ENCODE measurements around the gene CASZ1.

CASZ1 gene

GRCh38 chr1:10808441-10808840 is 12.0 kb upstream of the CASZ1 start:
- in situ Hi-C loops (cut with HindIII; ENCODE audit: low pct_ligation_motif_present, low sequenced_read_pairs): no loop called here
- H3K27me3 ChIP-seq (replicated peaks): peaks cover 47% of the 10 kb centered on the region
- no peak overlapping the region for H3K27ac ChIP-seq
- no peak overlapping the region for H3K4me3 ChIP-seq (ENCODE audit: low read depth, low read length)
- TF ChIP-seq CTCF (IDR thresholded peaks at IDR 0.05; ENCODE audit: low read depth, low read length, missing control alignments): no peak
- no peaks in the 10 kb centered on the region for H3K36me3 ChIP-seq (replicated peaks)
- no peak for DNase-seq

GRCh38 chr1:10806966-10807365 is 10.5 kb upstream of the CASZ1 start:
- Histone ChIP-seq H3K27ac (no peak overlapping the region), H3K27me3 (replicated peaks) (peaks cover 52% of the 10 kb centered on the region), H3K36me3 (replicated peaks) (no peaks in the 10 kb centered on the region), H3K4me3 (ENCODE audit: low read depth, low read length) (no peak overlapping the region)
- in situ Hi-C loops (cut with HindIII; ENCODE audit: low pct_ligation_motif_present, low sequenced_read_pairs): no loop called here
- TF ChIP-seq CTCF (IDR thresholded peaks at IDR 0.05; ENCODE audit: low read depth, low read length, missing control alignments): no peak
- no peak for DNase-seq

DNA sequence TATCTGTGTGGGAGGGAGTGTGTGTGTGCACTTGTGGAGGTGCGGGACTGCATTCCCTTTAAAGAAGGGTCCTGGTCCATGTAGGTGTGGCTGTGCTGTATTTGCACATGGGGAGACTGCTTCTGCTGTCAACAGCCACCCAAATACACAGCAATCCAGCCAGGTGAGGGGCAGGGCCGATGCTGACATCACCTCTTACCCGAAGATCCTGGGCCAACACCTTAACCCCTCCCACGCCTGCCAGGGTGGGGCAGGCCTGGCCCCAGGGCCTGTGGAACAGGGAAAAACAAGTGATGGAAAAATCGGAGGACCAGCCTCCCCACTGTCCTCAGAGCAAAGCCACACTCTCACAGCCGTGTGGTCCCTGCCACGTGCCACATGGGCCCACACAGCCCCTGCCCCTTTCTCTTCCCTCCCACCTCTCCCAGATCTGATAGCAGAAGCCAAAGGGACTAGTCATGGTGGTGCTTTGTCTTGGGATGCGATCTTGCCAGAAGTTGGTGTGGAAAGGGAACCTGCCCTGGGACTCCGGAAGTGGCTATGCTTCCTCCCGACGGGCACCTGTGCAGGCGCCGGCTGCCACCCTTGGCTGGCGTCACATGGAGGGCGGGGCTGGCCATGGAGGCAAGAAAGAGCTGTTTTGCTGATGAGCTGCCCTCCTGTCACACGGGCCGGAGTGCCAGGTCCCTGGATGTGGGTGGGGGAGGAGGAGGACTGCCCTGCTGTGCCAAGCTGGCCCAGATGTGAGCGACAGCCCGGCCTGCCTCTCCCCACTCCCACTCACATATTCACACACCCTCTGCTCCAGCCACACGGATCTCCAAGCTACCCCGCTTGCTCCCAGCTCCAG is 7.8 kb upstream of the CASZ1 start:
- H3K27ac ChIP-seq: no peak overlapping the region
- peaks cover 56% of the 10 kb centered on the region for H3K27me3 ChIP-seq (replicated peaks)
- TF ChIP-seq CTCF (IDR thresholded peaks at IDR 0.05; ENCODE audit: low read depth, low read length, missing control alignments): no peak
- DNase-seq: no peak
- H3K4me3 ChIP-seq (ENCODE audit: low read depth, low read length): no peak overlapping the region
- no peaks in the 10 kb centered on the region for H3K36me3 ChIP-seq (replicated peaks)
- in situ Hi-C loops (cut with HindIII; ENCODE audit: low pct_ligation_motif_present, low sequenced_read_pairs): no loop called here

- Histone ChIP-seq H3K4me3 (ENCODE audit: low read depth, low read length) (no peak overlapping the region), H3K27ac (no peak overlapping the region), H3K36me3 (replicated peaks) (no peaks in the 10 kb centered on the region), H3K27me3 (replicated peaks) (peaks cover 50% of the 10 kb centered on the region)
- TF ChIP-seq CTCF (IDR thresholded peaks at IDR 0.05; ENCODE audit: low read depth, low read length, missing control alignments): no peak
- DNase-seq: no peak
- in situ Hi-C loops (cut with HindIII; ENCODE audit: low pct_ligation_motif_present, low sequenced_read_pairs): no loop called here
Measured at GRCh38 chr1:10802944-10803715, 6.7 kb upstream of the CASZ1 start.

DNA sequence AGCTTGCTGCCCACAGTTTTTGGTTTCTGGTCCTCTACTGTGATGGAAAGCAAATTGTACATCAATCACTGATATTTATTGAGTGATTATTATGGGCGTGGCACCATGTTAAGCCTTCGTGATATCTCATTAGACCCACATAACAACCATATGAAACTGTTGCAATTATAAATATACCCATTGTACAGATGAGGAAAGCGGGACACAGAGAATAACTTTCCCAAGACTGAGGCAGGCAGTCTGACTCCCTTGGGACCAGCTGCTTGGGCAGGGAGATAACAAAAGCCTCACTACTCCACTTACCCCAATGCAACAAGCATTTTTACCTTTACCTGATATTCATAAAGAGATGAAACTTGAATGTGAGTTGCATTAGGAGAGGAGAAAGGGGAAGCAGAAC is 4.3 kb upstream of the CASZ1 start:
- TF ChIP-seq CTCF (IDR thresholded peaks at IDR 0.05; ENCODE audit: low read depth, low read length, missing control alignments): no peak
- H3K27me3 ChIP-seq (replicated peaks): peaks cover 34% of the 10 kb centered on the region
- no peak overlapping the region for H3K27ac ChIP-seq
- DNase-seq: no peak
- H3K4me3 ChIP-seq (ENCODE audit: low read depth, low read length): no peak overlapping the region
- H3K36me3 ChIP-seq (replicated peaks): no peaks in the 10 kb centered on the region
- in situ Hi-C loops (cut with HindIII; ENCODE audit: low pct_ligation_motif_present, low sequenced_read_pairs): no loop called here
